Body of pancreas (tissue), 4 donors: ENCODE measurements around the gene DNAJB6.

ENCODE experiments used
- CTCF ChIP-seq, 7 experiments: fragments of 450-650 bp in 4 of 7; fragments of 200-600 bp in 3 of 7; sonication (generic) in 3 of 7; IDR thresholded peaks; one replicate each; pipeline ENCODE4 v1.5.1; 2016 to 2019; ENCODE audit warnings: antibody characterized with exemption in 7 of 7
- POLR2A ChIP-seq, 3 donors: fragments of 450-650 bp; IDR thresholded peaks; one replicate each; pipeline ENCODE4 v1.6.1; 2016; ENCODE audit warnings: antibody characterized with exemption in 3 of 3, mild to moderate bottlenecking in 2 of 3

- TF ChIP-seq POLR2A (IDR thresholded peaks at IDR 0.05) = no peak
- TF ChIP-seq CTCF (IDR thresholded peaks at IDR 0.05) = no peak
Observed at GRCh38 chr7:157375410-157375809, 38.6 kb downstream of the DNAJB6 start.
